Kidney epithelial cell (primary cell): ENCODE data around the gene RNF148. TPM values are rescaled to one million over a fixed set of nuclear protein-coding genes. Genes with fewer than 3 reads are reported as not detected.

Source experiments
- DNase-seq: peaks from one replicate; pipeline ENCODE4 v3.0.0-alpha.2; 2010; ENCODE audit warnings: low read depth
- H3K27me3 ChIP-seq: 2 replicates; pipeline ENCODE4 v1.6.0; 2011; ENCODE audit warnings: low read length; ENCODE audit not compliant: control insufficient read depth, insufficient read depth
- H3K36me3 ChIP-seq: 2 replicates; pipeline ENCODE4 v1.5.1; 2011; ENCODE audit warnings: low read length; ENCODE audit not compliant: control insufficient read depth, insufficient read depth
- H3K4me3 ChIP-seq: 2 replicates; pipeline ENCODE4 v1.5.1; 2011; ENCODE audit warnings: low read depth, mild to moderate bottlenecking, control low read depth, low read length
- CTCF ChIP-seq: IDR thresholded peaks from 2 replicates; pipeline ENCODE4 v1.5.1; 2011; ENCODE audit warnings: mild to moderate bottlenecking, moderate library complexity, low read length, control low read depth, inconsistent platforms; ENCODE audit not compliant: insufficient read depth, poor library complexity, severe bottlenecking
- total RNA-seq: library from RNA; depleted of rRNA; stranded (reverse); fragments of >200 nt; gene quantifications from 2 replicates; pipeline ENCODE4 v1.2.3, GENCODE V29; 2015

The RNF148 gene
- total RNA-seq, 1 donor from 2014 or later: 0.71 TPM

- TF ChIP-seq CTCF: no peak
- DNase-seq: no peak
- Histone ChIP-seq H3K27me3 (no peaks in the 10 kb centered on the region), H3K4me3 (no peak overlapping the region), H3K36me3 (no peaks in the 10 kb centered on the region)
These were observed 36.2 kb upstream of the RNF148 start for GRCh38 chr7:122738947-122739346.

GRCh38 chr7:122736183-122736582 is 33.5 kb upstream of the RNF148 start:
- DNase-seq: no peak

GRCh38 chr7:122727759-122728158 is 25.0 kb upstream of the RNF148 start:
- H3K27me3 ChIP-seq: no peaks in the 10 kb centered on the region

More at GRCh38 chr7:122736183-122736582, 33.5 kb upstream of the RNF148 start:
- no peak for TF ChIP-seq CTCF
- Histone ChIP-seq H3K27me3 (no peaks in the 10 kb centered on the region), H3K36me3 (no peaks in the 10 kb centered on the region), H3K4me3 (no peak overlapping the region)

GRCh38 chr7:122727354-122727753 is 24.6 kb upstream of the RNF148 start:
- no peak for TF ChIP-seq CTCF
- H3K27me3 ChIP-seq: no peaks in the 10 kb centered on the region
- H3K4me3 ChIP-seq: no peak overlapping the region
- no peaks in the 10 kb centered on the region for H3K36me3 ChIP-seq
- no peak for DNase-seq

More at GRCh38 chr7:122727759-122728158, 25.0 kb upstream of the RNF148 start:
- TF ChIP-seq CTCF: no peak
- DNase-seq: no peak
- Histone ChIP-seq H3K36me3 (no peaks in the 10 kb centered on the region), H3K4me3 (no peak overlapping the region)

GRCh38 chr7:122726881-122727280 is 24.2 kb upstream of the RNF148 start:
- H3K4me3 ChIP-seq: no peak overlapping the region
- TF ChIP-seq CTCF: no peak
- DNase-seq: no peak
- no peaks in the 10 kb centered on the region for H3K36me3 ChIP-seq
- H3K27me3 ChIP-seq: no peaks in the 10 kb centered on the region

- H3K4me3 ChIP-seq: no peak overlapping the region
- no peaks in the 10 kb centered on the region for H3K27me3 ChIP-seq
- H3K36me3 ChIP-seq: no peaks in the 10 kb centered on the region
- no peak for TF ChIP-seq CTCF
- no peak for DNase-seq
These were observed 21.6 kb upstream of the RNF148 start for GRCh38 chr7:122724366-122724765.
